GM18517 (cell line): ENCODE data around the gene HOXB2.
"Not testable (repeated sequence)": the region's sequence is repeated elsewhere in the genome, so short reads cannot be mapped to it uniquely, and the experiment has no call there.

ENCODE experiments used
- ATAC-seq: cut with Tn5 transposase; IDR thresholded peaks from one replicate; pipeline ENCODE4 v1.9.1; 2021; ENCODE audit warnings: mild to moderate bottlenecking, moderate library complexity; ENCODE audit not compliant: unreplicated experiment

HOXB2 gene

GRCh38 chr17:48517478-48517877, 27.4 kb downstream of the HOXB2 start:
- ATAC-seq = peak; percentile 56

GRCh38 chr17:48515925-48516900, 28.7 kb downstream of the HOXB2 start:
- ATAC-seq = no peak

GRCh38 chr17:48514477-48514876, 30.4 kb downstream of the HOXB2 start:
- ATAC-seq = no peak

GRCh38 chr17:48513666-48514455, 31.0 kb downstream of the HOXB2 start:
- ATAC-seq = no peak

GRCh38 chr17:48513097-48513496, 31.8 kb downstream of the HOXB2 start:
- ATAC-seq = no peak

- ATAC-seq = peak; percentile 64
Observed at GRCh38 chr17:48510761-48511604, 33.9 kb downstream of the HOXB2 start.

- ATAC-seq = no peak
Observed at GRCh38 chr17:48510381-48510760, 34.5 kb downstream of the HOXB2 start.

GRCh38 chr17:48509708-48510107, 35.2 kb downstream of the HOXB2 start:
- ATAC-seq = not testable (repeated sequence)

GRCh38 chr17:48506246-48506645, 38.7 kb downstream of the HOXB2 start:
- no peak for ATAC-seq

GRCh38 chr17:48505788-48506187, 39.1 kb downstream of the HOXB2 start:
- ATAC-seq = peak; percentile 74

GRCh38 chr17:48504953-48505352, 40.0 kb downstream of the HOXB2 start:
- no peak for ATAC-seq

GRCh38 chr17:48503747-48504146, 41.2 kb downstream of the HOXB2 start:
- ATAC-seq = no peak

GRCh38 chr17:48502901-48503300, 42.0 kb downstream of the HOXB2 start:
- ATAC-seq = no peak

GRCh38 chr17:48502312-48502711, 42.6 kb downstream of the HOXB2 start:
- no peak for ATAC-seq

GRCh38 chr17:48500435-48501426, 44.2 kb downstream of the HOXB2 start:
- no peak for ATAC-seq

- no peak for ATAC-seq
Observed at GRCh38 chr17:48499735-48500434, 45.0 kb downstream of the HOXB2 start.

GRCh38 chr17:48499248-48499647, 45.7 kb downstream of the HOXB2 start:
- no peak for ATAC-seq

- no peak for ATAC-seq
Observed at GRCh38 chr17:48498164-48498850, 46.6 kb downstream of the HOXB2 start.
